AML-193 (cell line): Measurements from ENCODE around the gene GIPC3.
"Not testable (repeated sequence)": the region's sequence is repeated elsewhere in the genome, so short reads cannot be mapped to it uniquely, and the experiment has no call there.

Source experiments
- DNase-seq, 2 experiments: peaks; one replicate each; lab custom pipeline; 2025; lab: John Stamatoyannopoulos, UW

The GIPC3 gene

GRCh38 chr19:3576696-3577443 is 8.4 kb upstream of the GIPC3 start:
- no peak for DNase-seq

DNA sequence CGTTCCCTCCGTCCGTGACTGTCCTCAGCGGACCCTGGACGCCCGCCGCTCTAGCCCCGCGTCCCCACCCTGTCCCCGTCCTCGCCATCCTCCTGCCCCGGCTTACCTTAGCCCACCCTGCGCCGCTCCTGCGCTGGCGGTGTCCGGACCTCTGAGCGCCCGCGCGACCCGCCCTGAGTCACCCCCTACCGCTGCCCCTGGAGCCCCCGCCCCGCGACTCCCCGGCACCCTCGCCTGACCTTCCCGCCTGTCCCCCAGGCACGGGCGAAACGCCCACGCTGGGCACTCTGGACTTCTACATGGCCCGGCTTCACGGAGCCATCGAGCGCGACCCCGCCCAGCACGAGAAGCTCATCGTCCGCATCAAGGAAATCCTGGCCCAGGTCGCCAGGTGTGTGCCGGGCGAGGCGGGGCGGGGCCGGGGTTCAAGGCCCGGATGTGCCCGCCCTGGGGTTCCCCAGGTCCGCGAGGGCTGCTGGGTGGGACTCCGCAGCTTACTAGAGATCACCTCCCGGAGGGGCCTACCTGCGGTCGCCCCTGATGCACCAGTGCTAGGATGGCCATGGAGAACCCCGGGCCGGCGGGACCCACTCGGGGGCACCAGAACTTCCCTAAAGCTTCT is 7.4 kb upstream of the GIPC3 start:
- DNase-seq: no peak

DNA sequence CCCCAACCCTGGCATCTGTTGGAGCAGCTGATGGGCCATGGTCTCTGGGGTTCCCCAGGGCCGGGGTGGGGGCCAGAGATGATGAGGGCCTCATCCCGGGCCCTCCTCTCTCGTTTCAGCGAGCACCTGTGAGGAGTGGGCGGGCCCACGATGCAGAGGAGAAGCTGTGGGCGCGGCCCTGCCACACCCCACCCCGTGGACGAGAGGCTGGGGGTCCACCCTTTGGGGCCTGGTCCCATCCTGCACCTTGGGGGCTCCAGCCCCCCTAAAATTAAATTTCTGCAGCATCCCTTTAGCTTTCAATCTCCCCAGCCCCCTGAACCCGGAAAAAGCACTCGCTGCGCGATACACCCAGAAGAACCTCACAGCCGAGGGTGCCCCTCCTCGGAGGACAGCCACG is 6.9 kb upstream of the GIPC3 start:
- DNase-seq: no peak

GRCh38 chr19:3580156-3580934 is 4.9 kb upstream of the GIPC3 start:
- DNase-seq: no peak

DNA sequence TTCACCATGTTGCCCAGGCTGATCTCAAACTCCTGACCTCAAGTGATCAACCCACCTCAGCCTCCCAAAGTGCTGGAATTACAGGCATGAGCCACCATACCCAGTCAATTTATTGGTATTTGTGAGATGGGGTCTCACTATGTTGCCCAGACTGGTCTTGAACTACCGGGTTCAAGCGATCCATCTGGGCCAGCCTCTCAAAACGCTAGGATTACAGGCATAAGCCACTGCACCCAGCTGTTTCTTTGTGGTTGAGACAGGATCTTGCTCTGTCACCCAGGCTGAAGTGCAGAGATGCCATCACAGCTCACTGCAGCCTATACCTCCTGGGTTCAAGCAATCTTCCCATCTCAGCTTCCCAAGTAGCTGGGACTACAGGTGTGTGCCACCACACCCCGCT is 3.5 kb upstream of the GIPC3 start:
- DNase-seq: not testable (repeated sequence)

- not testable (repeated sequence) for DNase-seq
Observed at GRCh38 chr19:3584036-3584802, 1.1 kb upstream of the GIPC3 start.

GRCh38 chr19:3586127-3586626 is 899 bp downstream of the GIPC3 start:
- DNase-seq: no peak

DNA sequence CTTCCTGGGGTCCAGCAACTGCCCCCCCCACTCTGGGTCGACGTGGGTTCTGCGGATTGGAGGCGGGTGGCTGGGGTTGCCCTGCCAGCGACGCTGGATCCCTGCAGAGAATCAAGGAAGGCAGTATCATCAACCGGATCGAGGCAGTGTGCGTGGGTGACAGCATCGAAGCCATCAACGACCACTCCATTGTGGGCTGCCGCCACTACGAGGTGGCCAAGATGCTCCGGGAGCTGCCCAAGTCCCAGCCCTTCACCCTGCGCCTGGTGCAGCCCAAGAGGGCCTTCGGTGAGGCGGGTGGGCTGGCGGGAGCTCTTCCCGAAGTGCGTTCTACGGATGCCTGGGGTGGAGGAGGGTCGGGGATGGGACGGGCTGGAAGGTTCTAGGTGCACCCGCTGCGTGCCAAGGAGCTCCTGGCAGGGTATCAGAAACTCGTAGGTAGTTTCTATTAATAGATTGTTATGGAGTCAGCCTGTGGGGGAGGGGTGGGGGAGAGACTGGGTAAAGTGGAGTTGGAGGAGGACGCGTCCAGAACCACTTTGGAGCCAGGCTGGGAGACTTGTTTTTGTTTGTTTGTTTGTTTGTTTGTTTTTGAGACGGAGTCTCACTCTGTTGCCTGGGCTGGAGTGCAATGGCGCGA is 1.5 kb downstream of the GIPC3 start:
- no peak for DNase-seq

GRCh38 chr19:3589439-3589838 is 4.2 kb downstream of the GIPC3 start:
- DNase-seq: no peak

- no peak for DNase-seq
Observed at GRCh38 chr19:3589949-3590348, 4.7 kb downstream of the GIPC3 start.

- no peak for DNase-seq
Observed at GRCh38 chr19:3590991-3591659, 5.8 kb downstream of the GIPC3 start.

DNA sequence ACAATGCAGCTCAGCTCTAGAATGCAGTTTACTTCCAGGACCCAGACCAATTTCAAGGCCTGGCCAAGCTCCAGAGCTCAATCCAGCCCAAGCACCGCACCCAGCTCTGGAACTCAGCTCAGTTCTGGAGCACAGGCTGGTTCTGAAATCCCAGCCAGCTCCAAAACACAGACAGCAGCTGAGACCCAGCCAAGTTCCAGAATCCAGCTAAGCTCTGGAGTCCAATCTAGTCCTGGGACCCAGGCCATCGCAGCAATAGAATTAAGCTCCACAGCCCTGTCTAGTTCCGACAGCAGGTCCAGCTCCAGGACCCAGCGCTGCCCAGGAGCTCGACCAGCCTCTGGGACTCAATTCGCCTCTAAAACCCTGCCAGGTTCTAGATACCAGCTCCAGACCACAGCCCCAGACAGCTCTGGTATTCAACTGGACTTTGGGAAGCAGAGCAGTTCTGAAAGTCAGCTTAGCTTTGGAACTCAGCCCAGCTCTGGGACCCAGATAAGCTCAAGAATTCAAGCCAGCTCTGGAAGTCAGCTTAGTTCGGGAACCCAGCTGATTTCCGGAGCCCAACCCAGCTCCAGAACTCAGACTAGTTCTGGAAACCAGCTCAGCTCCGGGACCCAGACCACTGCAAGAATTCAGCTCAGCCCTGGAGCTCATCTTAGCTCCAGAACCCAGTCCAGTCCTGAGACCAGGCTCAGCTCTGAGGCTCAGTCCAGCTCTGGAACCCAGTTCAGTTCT is 6.8 kb downstream of the GIPC3 start:
- no peak for DNase-seq

DNA sequence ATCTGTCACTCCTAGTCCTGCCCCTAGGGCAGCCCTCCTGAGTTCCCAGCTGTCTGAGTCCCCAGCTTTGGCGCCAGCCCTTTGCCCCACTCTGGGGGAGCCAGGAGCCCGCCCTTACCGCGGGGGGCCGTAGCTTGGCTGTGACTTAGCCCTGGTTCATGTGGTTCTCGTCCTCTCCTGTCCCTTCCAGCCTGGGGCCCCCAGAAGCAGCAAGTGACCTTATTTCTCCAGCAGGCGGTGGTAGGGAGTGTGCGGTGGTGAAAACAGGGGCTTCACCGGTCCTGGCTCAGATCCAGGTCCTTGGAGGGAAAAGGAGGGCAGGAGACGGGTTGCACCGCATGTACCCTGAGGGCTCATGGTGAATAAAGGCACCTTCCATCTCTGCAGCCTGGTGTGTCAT is 7.9 kb downstream of the GIPC3 start:
- DNase-seq: no peak

- no peak for DNase-seq
Observed at GRCh38 chr19:3595521-3596061, 10.3 kb downstream of the GIPC3 start.

DNA sequence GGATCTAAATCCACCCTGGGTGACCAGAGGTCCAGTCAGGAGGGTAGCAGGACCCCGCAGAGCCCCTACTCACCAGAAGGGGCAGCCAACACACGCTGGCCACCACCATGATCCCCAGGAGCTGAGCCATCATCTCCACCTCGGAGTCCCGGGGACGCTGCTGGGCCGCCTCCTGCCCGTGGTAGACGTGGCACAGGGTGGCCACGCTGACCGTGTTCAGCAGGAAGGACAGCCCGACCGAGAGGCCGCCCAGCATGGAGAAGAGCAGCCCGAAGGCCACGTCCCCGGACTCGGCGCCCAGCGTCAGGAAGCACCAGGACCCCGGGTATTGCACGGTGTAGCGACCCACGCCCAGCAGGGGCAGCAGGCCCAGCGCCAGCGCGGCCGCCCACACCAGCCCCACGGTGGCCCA is 14.5 kb downstream of the GIPC3 start:
- no peak for DNase-seq

DNA sequence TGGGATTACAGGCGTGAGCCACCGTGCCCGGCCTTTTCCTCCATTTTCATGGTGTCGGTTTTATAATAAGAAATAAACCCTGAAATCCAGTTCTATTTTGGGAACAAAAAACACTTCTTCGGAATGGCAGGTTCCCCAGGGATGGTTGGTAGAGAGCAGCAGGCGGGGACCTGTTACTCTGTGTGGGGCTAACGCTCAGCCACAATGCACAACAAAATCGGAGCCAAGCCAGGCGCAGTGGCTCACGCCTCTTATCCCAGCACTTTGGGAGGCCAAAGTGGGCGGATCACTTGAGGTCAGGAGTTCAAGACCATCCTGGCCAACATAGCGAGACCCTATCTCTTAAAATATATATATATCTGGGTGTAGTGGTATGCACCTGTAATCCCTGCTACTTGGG is 15.7 kb downstream of the GIPC3 start:
- DNase-seq: no peak

DNA sequence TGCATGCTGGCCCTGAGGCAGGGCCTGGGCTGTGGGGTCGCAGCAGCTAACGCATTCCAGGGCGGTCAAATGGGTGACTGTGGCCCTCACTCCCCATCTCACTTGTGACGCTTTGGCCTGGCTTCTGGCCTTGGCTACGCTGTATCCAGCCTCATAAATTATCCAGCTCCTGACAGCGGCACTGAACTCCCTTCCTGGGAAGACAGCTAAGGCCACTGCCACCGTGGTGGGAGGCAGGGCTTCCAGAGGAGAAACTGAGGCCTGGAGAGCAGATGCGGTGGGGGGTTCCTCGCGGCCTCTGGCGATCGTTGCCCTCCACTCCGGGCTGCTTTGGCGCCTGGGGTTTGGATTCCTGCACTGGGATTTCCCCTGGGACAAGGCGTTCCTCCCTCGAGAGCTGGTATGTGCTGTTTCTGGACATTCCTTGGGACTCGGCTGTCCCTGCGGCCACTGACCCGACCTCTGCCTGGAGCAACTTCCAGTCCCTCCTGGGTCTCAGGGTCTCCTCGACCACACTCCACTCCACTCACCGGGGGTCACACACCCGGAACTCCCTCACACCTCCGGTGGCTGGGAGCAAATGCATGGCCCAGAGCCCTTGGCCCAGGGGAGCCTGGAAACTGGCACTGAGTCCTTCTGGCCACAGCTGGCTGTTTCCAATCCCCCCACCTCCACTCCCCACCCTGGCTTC is 18.0 kb downstream of the GIPC3 start:
- DNase-seq: no peak

DNA sequence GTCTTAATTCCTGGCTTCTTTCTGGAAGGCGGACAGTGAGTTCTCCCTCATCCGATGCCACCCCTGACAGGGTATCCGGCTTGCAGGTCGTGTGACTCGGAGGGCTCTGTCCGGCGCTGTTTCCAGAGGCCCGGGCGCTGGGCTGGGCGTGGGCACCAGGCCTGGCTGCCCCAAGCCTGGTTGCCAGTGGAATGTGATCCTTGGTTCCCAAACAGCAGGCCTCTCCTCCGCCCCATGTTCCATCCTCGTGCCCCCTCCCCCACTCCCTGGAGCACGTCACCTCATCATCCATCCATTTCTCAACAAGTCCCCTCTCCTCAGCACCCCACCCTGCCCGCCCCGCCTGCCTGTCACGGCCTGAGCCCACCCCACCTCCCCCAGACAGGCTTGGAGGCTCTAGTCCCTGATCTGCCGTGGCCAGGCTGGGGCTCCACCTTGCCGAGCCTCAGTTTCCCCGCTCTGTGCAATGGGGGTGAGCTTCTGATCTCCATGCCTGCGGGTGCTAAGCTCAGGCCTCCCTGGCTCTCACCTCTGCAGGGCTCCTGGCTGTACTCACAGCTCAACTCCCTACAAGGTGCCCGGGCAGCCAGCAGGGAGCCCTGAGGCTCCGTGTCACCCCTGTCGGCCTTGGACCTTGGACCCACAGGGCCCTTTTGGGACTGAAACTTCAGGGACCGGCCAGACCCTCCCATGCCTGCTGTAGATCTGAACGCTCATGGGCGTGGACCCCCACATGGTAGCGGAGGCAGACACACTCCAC is 19.1 kb downstream of the GIPC3 start:
- DNase-seq: no peak

GRCh38 chr19:3604987-3605343 is 19.7 kb downstream of the GIPC3 start:
- DNase-seq: no peak
